Activated CD4-positive, alpha-beta T cell treated with anti-CD3 and anti-CD28 coated beads, Interleukin-2, Interleukin-4, amounts not matched to agents 100 ng/mL and 50 ng/mL, durations not matched to agents 16 hours and 8 hours (primary cell): ENCODE results near the gene DNAJC3.
"Not testable (repeated sequence)": the region's sequence is repeated elsewhere in the genome, so short reads cannot be mapped to it uniquely, and the experiment has no call there.

Experiments
- DNase-seq: peaks from one replicate; pipeline ENCODE4 v3.0.0-alpha.2; 2020; ENCODE audit warnings: low spot score

Gene DNAJC3

GRCh38 chr13:95781016-95781415 lies 104.1 kb downstream of the DNAJC3 start:
- DNase-seq: no peak

- not testable (repeated sequence) for DNase-seq
These were observed 105.0 kb downstream of the DNAJC3 start for GRCh38 chr13:95781940-95782339.

GRCh38 chr13:95783747-95784146 lies 106.8 kb downstream of the DNAJC3 start:
- no peak for DNase-seq

GRCh38 chr13:95784161-95784899 lies 107.4 kb downstream of the DNAJC3 start:
- no peak for DNase-seq

- DNase-seq: no peak
These were observed 108.0 kb downstream of the DNAJC3 start for GRCh38 chr13:95784900-95785290.

- DNase-seq: no peak
These were observed 110.6 kb downstream of the DNAJC3 start for GRCh38 chr13:95787356-95788099.

- DNase-seq: no peak
These were observed 111.1 kb downstream of the DNAJC3 start for GRCh38 chr13:95788100-95788463.

GRCh38 chr13:95789315-95789714 lies 112.4 kb downstream of the DNAJC3 start:
- not testable (repeated sequence) for DNase-seq

GRCh38 chr13:95791084-95791722 lies 114.3 kb downstream of the DNAJC3 start:
- no peak for DNase-seq

GRCh38 chr13:95793018-95793555 lies 116.1 kb downstream of the DNAJC3 start:
- no peak for DNase-seq

- no peak for DNase-seq
These were observed 116.8 kb downstream of the DNAJC3 start for GRCh38 chr13:95793781-95794180.

GRCh38 chr13:95797016-95797415 lies 120.1 kb downstream of the DNAJC3 start:
- no peak for DNase-seq

- DNase-seq: no peak
These were observed 123.5 kb downstream of the DNAJC3 start for GRCh38 chr13:95800436-95800835.

GRCh38 chr13:95801825-95802224 lies 124.9 kb downstream of the DNAJC3 start:
- DNase-seq: no peak

- no peak for DNase-seq
These were observed 129.0 kb downstream of the DNAJC3 start for GRCh38 chr13:95805921-95806320.

GRCh38 chr13:95809429-95809828 lies 132.5 kb downstream of the DNAJC3 start:
- DNase-seq: no peak

- DNase-seq: no peak
These were observed 136.2 kb downstream of the DNAJC3 start for GRCh38 chr13:95813139-95813538.

- no peak for DNase-seq
These were observed 137.6 kb downstream of the DNAJC3 start for GRCh38 chr13:95814495-95814894.

- no peak for DNase-seq
These were observed 145.4 kb downstream of the DNAJC3 start for GRCh38 chr13:95822303-95822702.

- no peak for DNase-seq
These were observed 156.2 kb downstream of the DNAJC3 start for GRCh38 chr13:95833126-95833525.

GRCh38 chr13:95833719-95834118 lies 156.8 kb downstream of the DNAJC3 start:
- no peak for DNase-seq

- peak; percentile 60 for DNase-seq
These were observed 157.3 kb downstream of the DNAJC3 start for GRCh38 chr13:95834134-95834765.
